H9 (cell line): Measurements from ENCODE around the gene MAGI3. TPM values are rescaled to one million over a fixed set of nuclear protein-coding genes. Genes with fewer than 3 reads are reported as not detected.

ENCODE experiments used
- DNase-seq: peaks from one replicate; pipeline ENCODE4 v3.0.0-alpha.2; 2017
- H2AFZ ChIP-seq: one replicate; pipeline ENCODE4 v1.6.1; 2013; ENCODE audit warnings: mild to moderate bottlenecking, low read length, control low read depth, moderate library complexity
- H2AK5ac ChIP-seq: 2 replicates; pipeline ENCODE4 v1.6.1; 2013; ENCODE audit warnings: low read length, control low read depth, mixed read lengths; ENCODE audit not compliant: insufficient read length
- H2BK120ac ChIP-seq: one replicate; pipeline ENCODE4 v1.6.1; 2013; ENCODE audit warnings: low read depth, mild to moderate bottlenecking, low read length, control low read depth, inconsistent platforms; ENCODE audit not compliant: poor library complexity, severe bottlenecking
- H2BK12ac ChIP-seq: 2 replicates; pipeline ENCODE4 v1.6.1; 2013; ENCODE audit warnings: low read length, control low read depth, mixed read lengths, low read depth; ENCODE audit not compliant: insufficient read length
- H2BK15ac ChIP-seq: 2 replicates; pipeline ENCODE4 v1.6.1; 2013; ENCODE audit warnings: low read depth, low read length, control low read depth
- H2BK20ac ChIP-seq: one replicate; pipeline ENCODE4 v1.6.1; 2013; ENCODE audit warnings: low read depth, mild to moderate bottlenecking, low read length, control low read depth, inconsistent platforms; ENCODE audit not compliant: poor library complexity, severe bottlenecking
- H2BK5ac ChIP-seq: 2 replicates; pipeline ENCODE4 v1.6.1; 2013; ENCODE audit warnings: low read length, control low read depth, mixed read lengths; ENCODE audit not compliant: insufficient read length
- H3K14ac ChIP-seq: 2 replicates; pipeline ENCODE4 v1.6.1; 2013; ENCODE audit warnings: low read length, control low read depth; ENCODE audit not compliant: insufficient read depth
- H3K18ac ChIP-seq: 2 replicates; pipeline ENCODE4 v1.6.1; 2013; ENCODE audit warnings: low read depth, mild to moderate bottlenecking, mixed read lengths, low read length, control low read depth; ENCODE audit not compliant: insufficient read length
- H3K23ac ChIP-seq: 2 replicates; pipeline ENCODE4 v1.6.1; 2013; ENCODE audit warnings: low read length, control low read depth, mixed read lengths, low read depth; ENCODE audit not compliant: insufficient read length
- H3K23me2 ChIP-seq: 2 replicates; pipeline ENCODE4 v1.6.1; 2013; ENCODE audit warnings: low read depth, mild to moderate bottlenecking, mixed read lengths, low read length, control low read depth; ENCODE audit not compliant: insufficient read length, poor library complexity, severe bottlenecking
- H3K27ac ChIP-seq: 2 replicates; pipeline ENCODE4 v1.5.1; 2013; ENCODE audit warnings: low read length, control low read depth, mixed read lengths, low read depth; ENCODE audit not compliant: insufficient read length
- H3K27me3 ChIP-seq: 2 replicates; pipeline ENCODE4 v1.6.1; 2013; ENCODE audit warnings: low read length, control low read depth, inconsistent platforms; ENCODE audit not compliant: insufficient read depth
- H3K4ac ChIP-seq: 2 replicates; pipeline ENCODE4 v1.6.1; 2013; ENCODE audit warnings: low read depth, mild to moderate bottlenecking, control low read depth, inconsistent platforms, low read length, moderate library complexity
- H3K4me1 ChIP-seq: 2 replicates; pipeline ENCODE4 v1.6.1; 2013; ENCODE audit warnings: low read length, control low read depth, inconsistent platforms; ENCODE audit not compliant: insufficient read depth
- H3K4me2 ChIP-seq: 2 replicates; pipeline ENCODE4 v1.6.1; 2013; ENCODE audit warnings: low read length, control low read depth, mixed read lengths; ENCODE audit not compliant: insufficient read length, insufficient read depth
- H3K56ac ChIP-seq: 2 replicates; pipeline ENCODE4 v1.6.1; 2013; ENCODE audit warnings: low read depth, mild to moderate bottlenecking, mixed read lengths, low read length, control low read depth; ENCODE audit not compliant: insufficient read length
- H3K79me1 ChIP-seq: 2 replicates; pipeline ENCODE4 v1.6.1; 2013; ENCODE audit warnings: low read depth, mild to moderate bottlenecking, moderate library complexity, low read length, control low read depth, inconsistent platforms; ENCODE audit not compliant: insufficient read depth, poor library complexity, severe bottlenecking
- H3K79me2 ChIP-seq: 2 replicates; pipeline ENCODE4 v1.6.1; 2013; ENCODE audit warnings: low read length, control low read depth, inconsistent platforms; ENCODE audit not compliant: insufficient read depth
- H3K9ac ChIP-seq: 2 replicates; pipeline ENCODE4 v1.6.1; 2013; ENCODE audit warnings: low read length, control low read depth, mixed read lengths; ENCODE audit not compliant: insufficient read length; ENCODE audit errors: extremely low read depth
- H3K9me3 ChIP-seq: one replicate; pipeline ENCODE4 v1.6.1; 2013; ENCODE audit warnings: low read depth, low read length, inconsistent platforms; ENCODE audit not compliant: control insufficient read depth
- H3T11ph ChIP-seq: one replicate; pipeline ENCODE4 v1.6.1; 2013; ENCODE audit warnings: mild to moderate bottlenecking, low read length, control low read depth, inconsistent platforms
- H4K20me1 ChIP-seq: one replicate; pipeline ENCODE4 v1.6.1; 2013; ENCODE audit not compliant: control insufficient read depth, insufficient read length, insufficient read depth
- H4K5ac ChIP-seq: 2 replicates; pipeline ENCODE4 v1.6.1; 2013; ENCODE audit warnings: low read depth, mild to moderate bottlenecking, mixed read lengths, low read length, control low read depth; ENCODE audit not compliant: insufficient read length
- H4K8ac ChIP-seq: replicated peaks from 2 replicates; pipeline ENCODE4 v1.6.1; 2013; ENCODE audit warnings: low read length, control low read depth, mixed read lengths, low read depth; ENCODE audit not compliant: insufficient read length
- H4K91ac ChIP-seq: 2 replicates; pipeline ENCODE4 v1.6.1; 2013; ENCODE audit warnings: low read depth, mild to moderate bottlenecking, moderate library complexity, mixed read lengths, low read length, control low read depth; ENCODE audit not compliant: insufficient read length
- H3K27ac Mint-ChIP-seq, 3 experiments: 2 replicates in 2 of 3; 3 replicates in 1 of 3; pipeline ENCODE4 v1.8.0; 2020 to 2021; ENCODE audit warnings: mixed read lengths in 3 of 3, mild to moderate bottlenecking in 1 of 3, moderate library complexity in 1 of 3
- H3K27me3 Mint-ChIP-seq: 2 replicates; pipeline ENCODE4 v1.8.0; 2021; ENCODE audit warnings: low read depth, mild to moderate bottlenecking, moderate library complexity, mixed read lengths
- H3K36me3 Mint-ChIP-seq, 3 experiments: 2 replicates in 2 of 3; 3 replicates in 1 of 3; pipeline ENCODE4 v1.8.0; 2020 to 2021; ENCODE audit warnings: low read depth in 3 of 3, mixed read lengths in 3 of 3; ENCODE audit not compliant: insufficient read depth in 1 of 3
- H3K4me1 Mint-ChIP-seq, 2 experiments: 2 replicates each; pipeline ENCODE4 v1.8.0; 2020; ENCODE audit warnings: mixed read lengths in 2 of 2
- H3K4me3 Mint-ChIP-seq, 2 experiments: 2 replicates in 1 of 2; 3 replicates in 1 of 2; pipeline ENCODE4 v1.8.0; 2020 to 2021; ENCODE audit warnings: mild to moderate bottlenecking in 2 of 2, mixed read lengths in 2 of 2, moderate library complexity in 1 of 2
- H3K9me3 Mint-ChIP-seq, 2 experiments: 2 replicates in 1 of 2; 3 replicates in 1 of 2; pipeline ENCODE4 v1.8.0; 2020; ENCODE audit warnings: mild to moderate bottlenecking in 2 of 2, mixed read lengths in 2 of 2, moderate library complexity in 1 of 2
- WGBS: extraction: QIAGEN DNeasy Blood & Tissue Kit; methylation state at CpG from one replicate; pipeline ENCODE4 v1.1.7; 2013; ENCODE audit warnings: missing lambda C conversion rate, low lambda C conversion rate, mixed read lengths; ENCODE audit not compliant: insufficient read length; ENCODE audit errors: extremely low coverage; 5-methylcytosine and 5-hydroxymethylcytosine counted together
- total RNA-seq: library from RNA; stranded (reverse); gene quantifications from 2 replicates; pipeline ENCODE4 v1.2.1, GENCODE V29; 2021
- TF ChIP-seq, protein P1 (sequence below): fragments of 200-600 bp; sonication (generic); conservative IDR thresholded peaks from 3 replicates; pipeline ENCODE4 v1.8.0; 2021; ENCODE audit warnings: antibody characterized with exemption, mild to moderate bottlenecking

Gene MAGI3
- total RNA-seq, 1 experiment from 2014 or later, result 8.2 TPM

DNA sequence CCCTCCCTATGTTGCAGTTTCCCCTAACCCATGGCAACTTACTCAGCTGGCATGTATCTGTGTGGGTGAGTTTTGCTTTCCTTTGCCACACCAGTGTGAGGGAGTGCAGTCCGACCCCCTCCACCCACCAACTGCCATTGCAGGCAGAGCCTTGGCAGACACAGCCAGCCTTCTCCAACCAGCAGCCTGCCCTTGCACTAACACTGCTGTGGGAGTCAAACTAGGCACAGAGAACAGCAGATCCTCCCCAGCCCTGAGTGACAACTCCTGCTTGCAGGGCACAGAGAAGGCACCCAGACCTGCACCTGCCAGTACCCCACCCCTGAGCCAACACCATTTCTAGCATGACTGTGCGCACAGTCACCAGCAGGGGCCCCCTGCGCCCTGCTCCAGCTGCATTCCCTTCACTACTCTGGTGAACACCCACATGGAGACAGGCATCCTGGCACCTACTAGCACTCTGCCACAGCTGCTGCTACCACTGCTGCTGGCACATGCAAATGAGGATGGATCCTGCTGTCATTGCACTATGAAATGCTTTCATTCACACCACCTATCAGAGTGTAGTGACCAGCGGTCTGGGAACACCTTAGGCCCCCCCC is 98.4 kb downstream of the MAGI3 start:
- no peak overlapping the region for H3T11ph ChIP-seq
- H2BK20ac ChIP-seq, result no peak overlapping the region
- no peak overlapping the region for H2BK15ac ChIP-seq
- no CpG with 5 or more reads among the region's 4 CpGs for WGBS
- no peak overlapping the region for H2BK120ac ChIP-seq
- no peak overlapping the region for H4K5ac ChIP-seq
- H3K79me2 ChIP-seq, result no peaks in the 10 kb centered on the region
- no peaks in the 10 kb centered on the region for H3K27me3 Mint-ChIP-seq
- no peak overlapping the region for H3K27ac Mint-ChIP-seq
- H2AK5ac ChIP-seq, result no peak overlapping the region
- H2BK12ac ChIP-seq, result no peak overlapping the region
- no peaks in the 10 kb centered on the region for H3K27me3 ChIP-seq
- no peak overlapping the region for H3K4me2 ChIP-seq
- H3K23ac ChIP-seq, result no peak overlapping the region
- peak; percentile 71 for DNase-seq
- no peaks in the 10 kb centered on the region for H3K79me1 ChIP-seq
- no peak overlapping the region for H3K4ac ChIP-seq
- no peaks in the 10 kb centered on the region for H3K23me2 ChIP-seq
- peaks cover 6 to 33% (median 7%) of the 10 kb centered on the region in 3 experiments; a peak in 6 of 7 replicates for H3K36me3 Mint-ChIP-seq
- H3K9me3 ChIP-seq, result no peaks in the 10 kb centered on the region
- TF ChIP-seq, protein P1, sequence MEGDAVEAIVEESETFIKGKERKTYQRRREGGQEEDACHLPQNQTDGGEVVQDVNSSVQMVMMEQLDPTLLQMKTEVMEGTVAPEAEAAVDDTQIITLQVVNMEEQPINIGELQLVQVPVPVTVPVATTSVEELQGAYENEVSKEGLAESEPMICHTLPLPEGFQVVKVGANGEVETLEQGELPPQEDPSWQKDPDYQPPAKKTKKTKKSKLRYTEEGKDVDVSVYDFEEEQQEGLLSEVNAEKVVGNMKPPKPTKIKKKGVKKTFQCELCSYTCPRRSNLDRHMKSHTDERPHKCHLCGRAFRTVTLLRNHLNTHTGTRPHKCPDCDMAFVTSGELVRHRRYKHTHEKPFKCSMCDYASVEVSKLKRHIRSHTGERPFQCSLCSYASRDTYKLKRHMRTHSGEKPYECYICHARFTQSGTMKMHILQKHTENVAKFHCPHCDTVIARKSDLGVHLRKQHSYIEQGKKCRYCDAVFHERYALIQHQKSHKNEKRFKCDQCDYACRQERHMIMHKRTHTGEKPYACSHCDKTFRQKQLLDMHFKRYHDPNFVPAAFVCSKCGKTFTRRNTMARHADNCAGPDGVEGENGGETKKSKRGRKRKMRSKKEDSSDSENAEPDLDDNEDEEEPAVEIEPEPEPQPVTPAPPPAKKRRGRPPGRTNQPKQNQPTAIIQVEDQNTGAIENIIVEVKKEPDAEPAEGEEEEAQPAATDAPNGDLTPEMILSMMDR, result peak; percentile 74
- no peak overlapping the region for H2BK5ac ChIP-seq
- H4K20me1 ChIP-seq, result no peaks in the 10 kb centered on the region
- H3K27ac ChIP-seq, result no peak overlapping the region
- H3K4me1 Mint-ChIP-seq, result peaks cover 3% of the 10 kb centered on the region in 2 experiments; a peak in 1 of 4 replicates
- no peak overlapping the region for H3K4me3 Mint-ChIP-seq
- H4K8ac ChIP-seq, result no peak overlapping the region
- no peak overlapping the region for H3K9ac ChIP-seq
- H3K18ac ChIP-seq, result no peak overlapping the region
- H3K56ac ChIP-seq, result no peak overlapping the region
- H2AFZ ChIP-seq, result no peak overlapping the region
- H4K91ac ChIP-seq, result no peak overlapping the region
- no peaks in the 10 kb centered on the region for H3K4me1 ChIP-seq
- H3K9me3 Mint-ChIP-seq, result peaks cover 37 to 38% of the 10 kb centered on the region in 2 experiments
- no peak overlapping the region for H3K14ac ChIP-seq
